Left cardiac atrium (tissue), 4 donors: ENCODE measurements around the gene ZFX. TPM values are rescaled to one million over a fixed set of nuclear protein-coding genes. Genes with fewer than 3 reads are reported as not detected.
"Not testable (repeated sequence)": the region's sequence is repeated elsewhere in the genome, so short reads cannot be mapped to it uniquely, and the experiment has no call there.

Experiments used
- ATAC-seq, 2 donors: fragments of 200-7000 bp; cut with Tn5 transposase; one replicate each; pipeline ENCODE4 v1.9.1; 2020; ENCODE audit warnings: mild to moderate bottlenecking in 2 of 2, moderate library complexity in 2 of 2
- DNase-seq: peaks from one replicate; pipeline ENCODE4 v3.0.0-alpha.2; 2020
- intact Hi-C, 2 donors: fragments of 100-400 bp; cut with DNase I; formaldehyde crosslinking; loops; one replicate each; pipeline versions ENCODE4 v1.14.1 to v1.15.1; 2022 to 2023
- long read RNA-seq: library from polyadenylated mRNA; unstranded; transcript quantifications from one replicate; pipeline ENCODE4 v2.0.0, GENCODE V29; 2021
- total RNA-seq, 2 donors: library from RNA; stranded (reverse); fragmentation: NEBNext Ultra II Directional; extraction: Animal tissue kit (Norgen Biotek cat#: 25700); gene quantifications; one replicate each; pipeline ENCODE4 v1.2.1, GENCODE V29; 2021
- donor health status: DM: no; HTN: yes; CAD: no.
- donor health status: DM: no; HTN: yes; CAD: no; lungs with severe emphysema.
- donor health status: DM: yes; HTN: yes; CAD: no.
- donor health status: Dilated cardiomyopathy.

The ZFX gene
- 10 to 100 TPM; 29.7 to 57.3 TPM for total RNA-seq
- long read RNA-seq, full-length matches to known transcripts: 1 of 8 reads
- long read RNA-seq, partial matches to known transcripts: 2 of 8 reads
- long read RNA-seq, other reads (novel, unspliced or antisense): 5 of 8 reads

DNA sequence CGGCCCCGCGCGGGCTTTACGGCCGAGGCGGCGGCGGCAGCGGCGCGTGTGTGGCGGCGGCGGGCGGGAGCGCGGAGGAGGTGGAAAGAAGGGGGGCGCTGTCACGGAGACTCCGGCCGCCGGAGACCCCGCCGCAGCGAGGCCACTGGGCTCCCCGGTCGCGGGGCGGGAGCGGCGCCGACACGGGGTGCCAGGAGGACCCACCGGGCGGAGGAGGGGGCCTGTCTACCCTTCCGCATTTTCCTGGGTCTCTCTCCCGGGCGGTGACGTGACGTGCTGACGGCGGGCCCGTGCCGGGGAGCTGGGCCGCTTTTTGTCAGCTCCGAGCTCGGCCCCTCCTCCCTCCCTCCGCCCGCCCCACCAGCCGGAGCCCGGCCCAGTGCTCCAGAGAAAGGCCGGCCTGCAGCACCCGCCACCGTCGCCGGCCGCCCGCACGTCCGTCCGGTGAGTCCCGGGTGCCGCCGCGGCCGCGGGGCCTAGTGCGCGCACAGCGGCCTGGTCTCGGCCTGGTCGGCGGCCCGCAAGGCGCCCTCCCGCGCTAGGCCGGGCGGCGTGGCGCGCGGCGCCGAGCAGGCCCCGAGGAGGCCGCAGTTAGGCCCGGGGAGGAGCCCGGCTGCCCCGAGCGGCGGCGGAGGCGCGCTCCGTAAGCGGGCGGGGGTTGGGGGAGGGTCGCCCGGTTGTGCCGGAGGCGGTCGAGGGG, at the start of gene ZFX:
Gene ZFX, plus strand, starts transcription at position 379 of the 700 bp plus-strand sequence. CDS start 23,014 bp downstream, outside the sequence.
- ATAC-seq (peak; percentile 62 to 77), DNase-seq (peak; percentile 77)
- intact Hi-C loops: loop anchor here in 1 of 2 donors (10.0 kb wide), 1 partner anchor 95 kb away; the partner anchor contains the start of gene EIF2S3

DNA sequence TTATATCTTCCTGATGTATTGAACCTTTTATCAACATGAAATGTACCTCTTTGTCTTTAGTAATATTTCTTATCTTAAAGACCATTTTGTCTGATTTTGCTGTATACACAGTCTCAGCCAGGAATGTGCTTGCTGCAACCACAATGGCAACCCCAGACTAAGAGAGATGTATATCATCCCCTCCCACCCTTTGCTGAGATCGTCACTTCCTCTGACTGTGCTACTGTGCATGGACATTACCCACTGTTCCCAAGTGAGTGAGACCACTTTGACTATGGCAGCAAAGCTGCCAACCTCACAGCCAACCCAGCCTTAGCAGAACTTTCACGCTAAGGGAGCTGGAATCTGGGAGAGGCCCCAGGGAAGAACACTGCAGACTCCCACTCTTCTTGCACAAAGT, 48.8 kb upstream of the ZFX start:
- intact Hi-C loops: no loop called here
- no peak for DNase-seq
- no peak for ATAC-seq

GRCh38 chrX:24110069-24110468, 39.5 kb upstream of the ZFX start:
- no peak for DNase-seq
- no peak for ATAC-seq
- intact Hi-C loops: no loop called here

DNA sequence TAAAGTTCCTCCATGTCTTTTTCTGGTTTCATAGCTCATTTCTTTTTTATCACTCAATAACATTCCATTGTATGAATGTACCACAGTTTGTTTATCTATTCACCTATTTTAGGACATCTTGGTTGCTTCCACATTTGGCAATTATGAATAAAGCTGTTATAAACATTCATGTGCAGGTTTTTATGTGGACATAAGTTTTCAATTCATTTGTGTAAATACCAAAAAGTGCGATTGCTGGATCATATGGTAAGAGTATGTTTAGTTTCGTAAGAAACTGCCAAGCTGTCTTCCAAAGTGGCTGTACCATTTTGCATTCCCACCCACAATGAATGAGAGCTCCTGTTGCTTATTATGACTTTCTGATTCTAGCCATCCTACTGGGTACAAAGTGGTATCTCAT, 36.3 kb upstream of the ZFX start:
- no peak for ATAC-seq
- intact Hi-C loops: no loop called here
- DNase-seq: no peak

- intact Hi-C loops: no loop called here
- DNase-seq: no peak
- ATAC-seq: peak; percentile 68 to 84
Observed at GRCh38 chrX:24117258-24117657, 32.3 kb upstream of the ZFX start.

- DNase-seq: no peak
- intact Hi-C loops: no loop called here
- no peak for ATAC-seq
Observed at GRCh38 chrX:24124244-24124799, 25.2 kb upstream of the ZFX start.

GRCh38 chrX:24125028-24125612, 24.4 kb upstream of the ZFX start:
- DNase-seq (no peak), ATAC-seq (peak in 1 of 2 donors; percentile 19)
- intact Hi-C loops: no loop called here

- no peak for ATAC-seq
- intact Hi-C loops: no loop called here
- no peak for DNase-seq
Observed at GRCh38 chrX:24131476-24131875, 18.1 kb upstream of the ZFX start.

DNA sequence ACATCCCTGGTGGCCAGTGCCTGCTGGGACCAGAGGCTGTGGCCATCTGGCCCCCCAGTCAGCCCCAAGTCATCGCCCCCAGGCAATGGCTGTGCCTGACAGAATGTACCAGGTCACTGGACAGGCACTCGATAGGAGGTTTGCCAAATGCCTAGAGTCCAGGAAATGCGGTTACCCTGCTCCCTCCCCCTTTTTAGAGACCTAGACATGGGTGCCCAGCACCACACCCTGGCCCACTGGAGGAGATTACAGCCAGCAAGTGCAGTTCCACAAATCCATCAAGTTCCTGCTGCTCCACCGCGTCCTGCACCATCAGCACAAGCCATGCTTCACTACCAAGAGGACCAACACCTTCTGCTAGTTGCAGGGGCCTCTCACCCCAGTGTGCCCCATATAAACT, 16.2 kb upstream of the ZFX start:
- no peak for ATAC-seq
- DNase-seq: no peak
- intact Hi-C loops: no loop called here

DNA sequence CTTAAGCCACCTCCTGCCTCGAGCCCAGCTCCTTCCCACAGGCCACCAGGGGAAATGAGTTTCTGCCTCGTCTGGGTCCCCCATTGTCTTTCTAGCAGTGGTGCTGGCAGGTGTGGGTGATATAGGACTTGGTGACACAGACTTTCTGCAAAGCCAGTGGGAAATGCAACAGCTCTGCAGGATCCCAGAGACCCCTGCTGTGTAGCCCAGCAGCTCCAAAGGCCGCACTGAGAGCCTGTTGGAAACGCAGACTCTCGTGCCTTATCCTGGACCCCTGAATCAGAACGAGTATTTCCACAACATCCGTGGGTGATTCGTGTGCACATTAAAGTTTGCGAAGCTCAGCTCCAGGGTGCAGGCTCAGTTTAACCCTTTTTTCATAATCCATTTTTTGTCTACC, 13.8 kb upstream of the ZFX start:
- ATAC-seq, DNase-seq, intact Hi-C loops: not testable (repeated sequence)

GRCh38 chrX:24137192-24137591, 12.3 kb upstream of the ZFX start:
- ATAC-seq (no peak), DNase-seq (no peak)
- intact Hi-C loops: no loop called here

DNA sequence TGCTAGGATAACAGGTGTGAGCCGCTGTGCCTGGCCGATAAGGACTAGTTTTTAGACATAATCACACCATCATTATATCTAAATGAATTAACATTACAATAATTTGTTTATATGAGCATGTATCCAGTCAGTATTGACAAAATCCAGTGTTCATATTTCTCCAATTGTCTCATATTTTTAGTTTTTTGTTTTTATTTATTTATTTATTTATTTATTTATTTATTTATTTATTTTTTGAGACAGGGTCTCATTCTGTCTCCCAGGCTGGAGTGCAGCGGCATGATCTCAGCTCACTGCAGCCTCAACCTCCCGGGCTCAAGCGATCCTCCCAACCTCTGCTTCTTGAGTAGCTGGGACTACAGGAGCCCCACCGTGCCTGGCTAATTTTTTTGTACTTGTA, 5.5 kb upstream of the ZFX start:
- DNase-seq, ATAC-seq, intact Hi-C loops: not testable (repeated sequence)

DNA sequence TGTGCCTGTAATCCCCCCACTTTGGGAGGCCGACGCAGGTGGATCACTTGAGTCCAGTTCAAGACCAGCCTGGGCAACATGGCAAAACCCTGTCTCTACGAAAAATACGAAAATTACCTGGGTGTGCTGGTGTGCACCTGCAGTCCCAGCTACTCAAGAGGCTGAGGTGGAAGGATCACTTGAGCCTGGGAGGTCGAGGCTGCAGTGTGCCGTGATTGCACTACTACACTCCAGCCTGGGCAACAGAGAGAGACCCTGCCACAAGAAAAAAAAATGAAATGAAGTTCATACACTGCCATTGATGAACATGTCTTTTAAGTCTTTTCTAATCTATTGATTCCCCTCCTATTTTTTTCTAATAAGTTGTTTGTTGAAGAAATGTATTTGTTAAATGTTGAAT, 5.0 kb upstream of the ZFX start:
- ATAC-seq: no peak
- intact Hi-C loops: no loop called here
- DNase-seq: no peak

- ATAC-seq: no peak
- intact Hi-C loops: no loop called here
- no peak for DNase-seq
Observed at GRCh38 chrX:24145303-24146186, 4.0 kb upstream of the ZFX start.

- intact Hi-C loops: no loop called here
- ATAC-seq (no peak), DNase-seq (no peak)
Observed at GRCh38 chrX:24146283-24146949, 3.1 kb upstream of the ZFX start.

- no peak for ATAC-seq
- intact Hi-C loops: no loop called here
- no peak for DNase-seq
Observed at GRCh38 chrX:24147165-24147564, 2.4 kb upstream of the ZFX start.

- DNase-seq: no peak
- no peak for ATAC-seq
- intact Hi-C loops: no loop called here
Observed at GRCh38 chrX:24148121-24148520, 1.4 kb upstream of the ZFX start.

- intact Hi-C loops: no loop called here
- ATAC-seq (no peak), DNase-seq (peak; percentile 32)
Observed at GRCh38 chrX:24148535-24149350, 786 bp upstream of the ZFX start.
